Measurements from ENCODE around the gene ZNF574. TPM values are rescaled to one million over a fixed set of nuclear protein-coding genes. Genes with fewer than 3 reads are reported as not detected.

ZNF574 gene
- total RNA-seq, 4 donors from 2014 or later, result 13.2 to 24.3 (median 16.2) TPM

GRCh38 chr19:42089772-42090171 is 13.8 kb downstream of the ZNF574 start:
- no peak overlapping the region for H3K4me3 ChIP-seq
- 90 to 91% methylated on average over 7 to 13 of the region's 13 CpGs for WGBS, 2 donors
- intact Hi-C loops (cut with DNase I), result no loop called here
- TF ChIP-seq POLR2A (IDR thresholded peaks at IDR 0.05) (no peak), CTCF (IDR thresholded peaks at IDR 0.05) (no peak)
- no peaks in the 10 kb centered on the region for H3K36me3 ChIP-seq
- H3K4me1 ChIP-seq, result peaks cover 8 to 63% (median 29%) of the 10 kb centered on the region in 3 donors
- no peaks in the 10 kb centered on the region for H3K27me3 ChIP-seq
- DNase-seq, result no peak
- H3K27ac ChIP-seq, result no peak overlapping the region
- no peaks in the 10 kb centered on the region for H3K9me3 ChIP-seq

- H3K27me3 ChIP-seq, result peaks cover 0 to 4% (median 0%) of the 10 kb centered on the region in 4 donors
- WGBS, 2 donors, result 22 to 51% methylated on average over 1 to 6 of the region's 9 CpGs
- no peak for TF ChIP-seq CTCF (IDR thresholded peaks at IDR 0.05)
- no peak for TF ChIP-seq POLR2A (IDR thresholded peaks at IDR 0.05)
- no peak for DNase-seq
- H3K4me1 ChIP-seq, result peaks cover 8 to 72% (median 32%) of the 10 kb centered on the region in 3 donors
- H3K27ac ChIP-seq, result no peak overlapping the region
- no peaks in the 10 kb centered on the region for H3K36me3 ChIP-seq
- H3K9me3 ChIP-seq, result no peaks in the 10 kb centered on the region
- H3K4me3 ChIP-seq, result no peak overlapping the region
- intact Hi-C loops (cut with DNase I), result no loop called here
Measured at GRCh38 chr19:42090672-42091071, 14.7 kb downstream of the ZNF574 start.

- H3K9me3 ChIP-seq, result no peaks in the 10 kb centered on the region
- no peak for DNase-seq
- 80 to 93% methylated on average over 1 to 8 of the region's 13 CpGs for WGBS, 2 donors
- intact Hi-C loops (cut with DNase I), result no loop called here
- H3K36me3 ChIP-seq, result no peaks in the 10 kb centered on the region
- H3K4me3 ChIP-seq, result no peak overlapping the region
- H3K4me1 ChIP-seq, result peaks cover 8 to 78% (median 36%) of the 10 kb centered on the region in 3 donors
- no peak for TF ChIP-seq CTCF (IDR thresholded peaks at IDR 0.05)
- no peak for TF ChIP-seq POLR2A (IDR thresholded peaks at IDR 0.05)
- peak overlapping the region in 1 of 4 donors; percentile 66 for H3K27ac ChIP-seq
- peaks cover 0 to 10% (median 0%) of the 10 kb centered on the region in 4 donors for H3K27me3 ChIP-seq
Measured at GRCh38 chr19:42091300-42091699, 15.3 kb downstream of the ZNF574 start.

GRCh38 chr19:42091742-42092141 is 15.8 kb downstream of the ZNF574 start:
- H3K27me3 ChIP-seq, result peaks cover 0 to 14% (median 0%) of the 10 kb centered on the region in 4 donors
- intact Hi-C loops (cut with DNase I), result no loop called here
- TF ChIP-seq CTCF (IDR thresholded peaks at IDR 0.05), result no peak
- peak overlapping the region in 1 of 4 donors; percentile 16 for H3K4me3 ChIP-seq
- H3K4me1 ChIP-seq, result peaks cover 8 to 81% (median 36%) of the 10 kb centered on the region in 3 donors
- 24% methylated on average over 4 of the region's 10 CpGs; no CpG with 5 or more reads in 1 of the 2 donors for WGBS, 2 donors
- H3K27ac ChIP-seq, result peak overlapping the region in 3 of 4 donors; percentile 35 to 74 (median 66)
- no peaks in the 10 kb centered on the region for H3K36me3 ChIP-seq
- no peak for DNase-seq
- no peaks in the 10 kb centered on the region for H3K9me3 ChIP-seq

GRCh38 chr19:42092350-42092749 is 16.4 kb downstream of the ZNF574 start:
- Histone ChIP-seq H3K9me3 (no peaks in the 10 kb centered on the region), H3K27me3 (peaks cover 0 to 14% (median 0%) of the 10 kb centered on the region in 4 donors), H3K4me1 (peaks cover 8 to 81% (median 36%) of the 10 kb centered on the region in 3 donors), H3K4me3 (no peak overlapping the region), H3K36me3 (no peaks in the 10 kb centered on the region), H3K27ac (peak overlapping the region in 3 of 4 donors; percentile 35 to 74 (median 66))
- no peak for DNase-seq
- TF ChIP-seq POLR2A (IDR thresholded peaks at IDR 0.05) (no peak), CTCF (IDR thresholded peaks at IDR 0.05) (peak; percentile 16 to 58 (median 44))
- WGBS, 2 donors, result 10 to 60% methylated on average over 2 to 3 of the region's 5 CpGs
- intact Hi-C loops (cut with DNase I), result no loop called here

All from esophagus squamous epithelium (tissue), 5 donors.